Inferior parietal cortex (tissue), 1 donor: Measurements from ENCODE around the gene APOO.
A peak's percentile ranks its signal among the peaks of the same experiment; 100 is the strongest.
"Not testable (repeated sequence)": the region's sequence is repeated elsewhere in the genome, so short reads cannot be mapped to it uniquely, and the experiment has no call there.

Experiments used
- DNase-seq: peaks from one replicate; pipeline ENCODE4 v3.0.0-alpha.2; 2016; ENCODE audit errors: extremely low spot score

The APOO gene

DNA sequence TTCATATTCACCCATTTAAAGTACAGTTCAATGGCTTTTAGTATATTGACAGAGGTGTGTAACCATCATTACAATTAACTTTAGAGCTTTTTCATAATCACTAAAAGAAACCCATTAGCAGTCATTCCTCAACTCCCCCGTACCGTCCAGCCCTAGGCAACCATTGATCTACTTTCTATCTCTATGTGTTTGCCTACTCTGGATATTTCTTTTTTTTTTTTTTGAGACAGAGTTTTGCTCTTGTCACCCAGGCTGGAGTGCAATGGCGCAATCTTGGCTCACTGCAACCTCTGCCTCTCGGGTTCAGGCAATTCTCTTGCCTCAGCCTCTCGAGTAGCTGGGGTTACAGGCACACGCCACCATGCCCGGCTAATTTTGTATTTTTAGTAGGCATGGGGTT, 48.5 kb downstream of the APOO start:
- DNase-seq: not testable (repeated sequence)

DNA sequence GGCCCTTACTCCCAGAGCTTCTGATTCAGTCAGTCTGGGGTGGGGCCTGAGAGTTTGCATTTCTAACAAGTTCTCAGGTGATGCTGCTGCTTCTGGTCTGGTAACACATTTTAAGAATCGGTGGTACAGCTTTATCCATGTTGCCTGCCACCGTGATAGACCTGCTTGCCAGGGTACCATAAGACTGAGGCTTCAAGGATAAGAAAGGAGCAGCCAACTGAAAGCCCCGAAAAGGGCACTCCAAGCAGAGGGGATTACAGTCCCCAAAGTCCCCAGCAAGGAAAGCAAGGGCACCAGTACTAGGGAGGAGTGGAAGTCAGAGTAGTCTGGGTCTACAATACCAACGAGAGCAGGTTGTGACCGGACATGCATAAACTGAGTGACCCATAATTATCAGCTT, 49.8 kb downstream of the APOO start:
- DNase-seq: no peak

DNA sequence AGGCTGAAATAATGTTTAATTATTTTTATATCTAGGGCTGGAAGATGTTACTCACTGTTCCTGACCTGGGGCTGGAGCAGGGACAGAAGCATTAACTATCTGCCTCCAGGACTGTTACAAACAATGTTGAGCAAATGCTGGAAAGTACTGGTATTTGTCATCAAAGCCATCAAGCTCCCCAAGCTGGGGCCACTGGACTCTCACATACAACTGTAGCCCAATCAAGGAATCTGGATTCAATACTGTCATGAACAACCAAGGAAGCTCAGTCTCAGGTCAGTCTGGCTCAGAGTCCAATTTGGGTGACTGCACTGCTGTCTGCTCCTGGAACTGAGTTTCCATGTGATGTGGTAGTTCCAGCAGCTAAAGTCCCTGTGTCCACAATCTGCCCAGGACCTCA, 50.4 kb downstream of the APOO start:
- no peak for DNase-seq

DNA sequence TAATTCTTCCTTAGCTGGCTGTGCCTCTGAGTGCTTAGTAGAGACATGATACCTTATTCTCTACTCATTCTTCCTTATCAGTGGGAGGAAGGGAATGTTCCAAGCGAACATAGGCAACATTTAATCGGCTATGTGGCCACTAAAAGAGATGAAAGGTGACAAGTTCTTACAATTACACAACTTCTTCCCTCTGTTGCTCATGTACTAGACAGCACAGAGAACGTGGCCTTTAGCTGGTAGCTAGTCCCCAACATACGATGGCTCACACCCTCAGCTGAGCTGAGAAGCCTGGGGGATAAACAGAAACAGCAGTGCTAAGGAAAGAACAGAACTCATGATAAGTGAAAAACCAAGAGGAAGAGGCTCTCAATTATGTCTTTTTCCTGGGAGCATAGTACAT, 52.2 kb downstream of the APOO start:
- no peak for DNase-seq

DNA sequence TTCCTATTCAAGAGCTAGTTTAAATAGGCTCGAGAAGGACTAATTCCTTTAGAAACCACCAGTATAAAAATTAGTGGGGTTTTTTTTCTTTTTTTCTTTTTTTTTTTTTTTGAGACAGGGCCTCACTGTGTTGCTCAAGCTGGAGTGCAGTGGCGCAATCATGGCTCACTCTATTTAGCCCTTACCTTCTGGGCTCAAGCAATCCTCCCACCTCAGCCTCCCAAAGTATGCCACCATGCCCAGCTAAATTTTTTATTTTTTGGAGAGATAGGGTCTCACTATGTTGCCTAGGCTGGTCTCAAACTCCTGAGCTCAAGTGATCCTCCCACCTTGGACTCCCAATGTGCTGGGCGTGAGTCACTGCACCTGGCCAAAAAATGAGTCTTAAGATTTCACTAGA, 52.8 kb downstream of the APOO start:
- DNase-seq: no peak

DNA sequence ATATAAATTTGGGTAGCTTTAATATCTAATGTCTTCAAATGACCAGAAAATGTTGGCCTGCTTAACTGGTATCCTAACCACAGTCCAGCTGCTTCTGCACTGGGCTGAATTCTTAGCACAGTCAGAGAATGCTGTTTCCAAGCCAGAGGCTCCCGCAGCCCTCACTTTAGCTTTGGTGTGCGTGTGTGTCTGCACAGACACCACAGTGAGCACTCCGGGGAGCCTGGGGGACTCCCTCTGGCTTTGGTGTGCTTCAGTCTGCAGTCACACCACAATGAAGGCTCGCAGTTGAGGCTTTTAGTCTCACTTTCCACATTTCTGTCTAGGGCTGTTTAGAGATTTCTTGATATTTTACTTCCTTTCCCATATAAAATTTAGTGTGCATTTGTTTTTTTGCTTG, 53.6 kb downstream of the APOO start:
- no peak for DNase-seq

DNA sequence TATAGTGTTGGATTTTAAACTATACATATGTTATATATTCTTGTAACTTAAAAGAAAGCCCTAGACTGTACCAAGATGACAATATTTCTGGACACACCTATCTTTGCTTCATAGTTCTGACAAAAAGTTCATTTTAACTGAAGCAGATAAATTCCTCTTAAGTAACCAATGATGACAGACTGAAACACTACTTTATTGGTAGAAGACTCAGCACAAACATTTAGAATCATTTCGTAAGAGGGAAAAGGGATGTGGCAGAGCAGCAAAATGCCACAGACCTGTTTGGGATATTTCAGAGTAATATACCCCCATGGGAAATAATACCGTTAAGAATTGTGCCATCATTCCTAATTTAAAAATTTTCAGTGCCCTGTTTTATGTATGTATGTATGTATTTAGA, 56.2 kb downstream of the APOO start:
- DNase-seq: no peak

DNA sequence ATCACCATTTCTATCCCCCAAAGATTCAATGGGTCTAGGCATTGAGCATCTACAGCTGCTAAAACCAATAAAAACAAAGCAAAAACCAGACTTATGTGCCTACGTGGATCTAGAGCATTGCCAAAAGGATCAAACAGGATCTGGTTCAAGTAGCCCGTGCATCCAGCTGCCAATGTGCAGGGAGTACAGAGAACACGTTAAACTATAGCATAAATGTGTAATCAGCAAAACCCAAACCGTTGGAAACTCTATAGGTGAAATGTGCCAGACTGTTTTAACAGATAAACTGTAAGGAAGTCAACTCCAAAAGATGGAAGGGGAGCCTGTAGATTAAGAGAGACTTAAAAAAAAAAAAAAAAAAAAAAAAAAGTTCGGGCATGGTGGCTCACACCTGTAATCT, 58.5 kb downstream of the APOO start:
- no peak for DNase-seq

DNA sequence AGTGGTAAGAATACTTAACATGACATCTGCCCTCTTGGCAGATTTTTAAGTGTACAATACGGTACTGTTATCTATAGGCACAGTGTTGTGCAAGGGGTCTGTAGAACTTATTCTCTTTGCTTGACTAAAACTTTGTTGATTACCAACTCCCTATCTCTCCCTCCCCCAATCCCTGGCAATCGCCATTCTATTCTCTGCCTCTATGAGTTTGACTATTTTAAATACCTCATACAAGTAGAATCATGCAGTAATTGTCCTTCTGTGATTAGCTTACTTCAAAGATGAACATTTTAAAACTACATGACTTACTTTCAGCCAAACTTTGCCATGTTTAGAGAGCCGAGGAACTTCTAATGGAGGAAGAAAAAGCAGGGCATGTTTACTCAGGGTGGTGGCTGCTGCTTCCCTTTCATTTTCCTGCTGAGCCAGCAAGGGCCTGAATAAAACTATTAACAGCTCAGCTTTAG, 62.4 kb downstream of the APOO start:
- DNase-seq: no peak

DNA sequence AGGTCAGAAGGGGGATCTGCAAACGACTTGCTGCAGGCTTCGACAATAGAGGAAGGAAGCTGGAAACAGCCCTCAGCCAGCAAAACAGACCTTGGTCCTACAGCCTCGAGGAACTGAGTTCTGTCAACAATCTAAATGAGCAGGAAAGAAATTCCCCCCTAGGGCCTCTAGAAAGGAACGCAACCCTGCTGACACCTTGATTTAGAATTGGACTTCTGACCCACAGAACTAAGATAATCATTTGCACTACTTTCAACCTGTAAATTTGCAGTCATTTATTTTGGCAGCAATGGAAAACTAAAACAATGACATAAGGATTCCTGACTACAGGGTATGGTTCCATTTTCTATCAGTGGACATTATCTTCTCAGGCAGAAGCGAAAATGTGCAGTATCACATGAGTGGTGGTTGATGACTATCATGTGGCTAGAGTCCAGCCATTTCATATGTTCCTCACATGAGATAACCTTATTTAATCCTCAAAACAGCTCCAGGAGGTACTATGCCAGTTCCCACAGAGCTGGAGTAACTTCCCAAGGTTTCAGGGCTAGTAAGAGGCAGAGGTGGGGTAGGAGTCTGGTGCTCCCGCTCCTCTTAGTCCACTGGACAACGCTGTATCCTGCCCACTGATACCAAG, 63.1 kb downstream of the APOO start:
- DNase-seq: no peak

DNA sequence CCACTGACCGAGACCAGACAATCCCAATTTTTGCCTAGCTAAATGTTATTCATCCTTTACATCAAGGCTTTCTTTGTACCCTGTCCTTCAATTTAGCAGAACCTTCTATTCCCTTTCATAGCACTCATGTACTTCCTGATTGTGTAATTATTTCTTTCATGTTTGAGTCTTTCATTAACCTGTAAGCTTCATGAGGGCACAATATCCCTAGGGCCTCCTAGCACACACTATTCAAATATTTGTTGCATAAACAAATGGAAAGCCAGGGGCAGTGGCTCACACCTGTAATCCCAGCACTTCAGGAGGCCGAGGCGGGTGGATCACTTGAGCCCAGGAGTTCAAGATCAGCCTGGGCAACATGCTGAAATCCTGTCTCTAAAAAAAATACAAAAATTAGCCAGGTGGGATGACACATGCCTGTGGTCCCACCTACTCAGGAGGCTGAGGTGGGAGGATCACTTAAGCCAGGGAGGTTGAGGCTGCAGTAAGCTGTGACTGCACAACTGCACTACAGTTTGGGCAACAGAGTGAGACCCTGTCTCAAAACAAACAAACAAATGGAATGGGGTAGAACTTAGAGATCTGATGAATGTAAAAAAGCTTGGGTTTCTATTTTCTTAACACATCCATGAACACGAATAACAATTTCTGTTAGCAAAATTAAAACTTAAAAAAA, 65.8 kb downstream of the APOO start:
- no peak for DNase-seq

DNA sequence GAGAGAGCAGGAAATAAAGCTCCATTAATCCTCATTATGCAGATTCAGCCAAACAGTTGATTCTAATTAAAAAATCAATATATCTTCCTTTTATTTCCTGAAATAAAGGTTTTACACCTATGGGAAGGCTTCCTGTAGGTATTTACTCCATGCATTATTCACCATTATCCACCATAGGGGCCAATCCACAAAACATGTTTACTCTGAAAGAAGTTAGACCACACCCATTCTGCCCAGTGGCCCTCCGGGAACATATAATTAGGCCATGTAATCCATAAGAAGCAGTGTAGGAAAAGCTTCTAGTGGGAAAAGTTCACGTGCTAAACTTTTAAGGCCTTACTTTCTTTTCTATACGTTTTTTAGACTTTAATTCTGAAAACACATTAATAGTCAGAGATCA, 67.1 kb downstream of the APOO start:
- no peak for DNase-seq

DNA sequence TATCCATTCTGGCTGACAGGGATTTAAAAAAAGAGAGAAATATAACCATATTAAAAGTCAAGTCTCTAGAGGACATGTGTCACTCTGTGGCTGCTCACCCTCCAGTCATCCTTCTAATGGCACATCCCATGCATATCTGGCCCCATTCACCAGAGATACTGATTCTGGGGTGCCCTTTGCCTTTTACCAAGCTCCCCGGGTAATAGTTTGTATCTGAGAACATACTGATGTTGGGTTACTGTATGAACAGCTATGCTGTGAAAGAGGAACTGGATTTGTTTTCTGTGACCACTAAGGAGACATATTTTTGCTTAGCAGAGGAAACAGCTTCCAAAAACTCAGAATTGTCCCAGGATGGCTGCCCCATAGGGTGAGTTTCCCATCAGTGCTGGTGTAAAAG, 68.8 kb downstream of the APOO start:
- no peak for DNase-seq

DNA sequence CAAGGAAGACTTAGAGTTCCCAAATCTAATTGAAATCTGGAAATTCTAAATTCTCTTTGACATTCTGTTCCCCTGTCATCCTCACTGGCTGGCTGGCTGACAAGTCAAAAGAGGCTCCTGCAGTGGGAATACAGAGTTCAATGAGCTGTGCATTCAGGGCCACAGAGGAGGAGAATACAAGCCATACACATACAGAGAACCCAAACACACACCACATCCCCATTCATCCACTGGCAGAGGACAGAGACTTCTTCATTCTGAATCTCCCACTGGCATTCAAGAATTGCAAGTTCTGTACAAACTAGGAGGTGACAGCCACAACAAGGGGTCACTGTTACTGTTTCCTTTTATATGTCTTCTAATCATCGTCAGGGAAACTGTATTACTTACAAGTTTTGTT, 75.0 kb downstream of the APOO start:
- DNase-seq: no peak

DNA sequence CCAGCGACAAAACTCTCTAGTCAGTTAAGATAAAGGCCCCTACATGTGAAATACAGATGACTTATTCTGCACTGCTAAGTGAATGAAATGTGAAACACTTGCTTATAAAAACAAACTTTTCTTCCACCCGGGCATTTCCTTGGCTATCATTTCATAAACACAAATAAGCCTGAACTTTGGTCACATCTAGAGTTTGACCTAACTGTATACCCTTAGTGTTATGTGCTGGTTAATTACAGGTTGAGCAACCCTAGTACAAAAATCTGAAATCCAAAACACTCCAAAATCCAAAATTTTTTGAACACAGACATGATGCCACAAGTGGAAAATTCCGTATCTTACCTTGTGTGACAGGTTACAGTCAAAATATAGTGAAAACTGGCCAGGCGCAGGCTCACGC, 78.9 kb downstream of the APOO start:
- no peak for DNase-seq

DNA sequence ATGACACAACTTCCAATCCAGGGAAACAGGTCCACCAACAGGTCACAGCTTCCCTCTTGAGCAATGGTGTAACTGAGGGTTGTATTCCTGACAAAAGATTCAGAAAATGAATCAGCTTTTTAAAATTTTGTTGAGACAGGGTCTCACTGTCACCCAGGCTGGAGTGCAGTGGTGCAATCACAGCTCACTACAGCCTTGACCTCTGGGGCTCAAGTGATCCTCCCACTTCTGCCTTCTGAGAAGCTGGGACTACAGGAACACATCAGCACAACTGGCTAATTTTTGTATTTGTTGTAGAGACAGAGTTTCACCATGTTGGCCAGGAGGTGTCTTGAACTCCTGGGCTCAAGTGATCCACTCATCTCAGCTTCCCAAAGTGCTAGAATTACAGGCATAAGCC, 81.1 kb downstream of the APOO start:
- no peak for DNase-seq

DNA sequence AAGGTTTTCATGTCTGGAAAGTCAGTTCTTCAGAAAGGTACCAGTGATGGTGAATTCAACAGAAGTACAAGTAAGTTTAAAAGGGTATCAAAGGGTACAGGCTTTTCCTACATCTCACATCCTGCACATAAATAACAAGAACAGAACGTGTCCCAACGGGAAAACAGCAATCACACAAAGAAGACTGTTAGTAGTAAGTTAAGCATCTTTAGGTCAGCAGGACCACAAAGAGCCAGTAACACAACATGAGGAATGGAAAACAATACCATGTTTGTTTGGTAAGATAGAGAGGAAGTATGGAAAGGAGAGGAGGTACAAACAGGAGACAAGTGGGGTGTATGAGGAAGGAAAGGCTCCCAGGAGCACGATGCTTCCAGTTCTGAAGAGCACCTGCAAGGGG, 81.5 kb downstream of the APOO start:
- no peak for DNase-seq

DNA sequence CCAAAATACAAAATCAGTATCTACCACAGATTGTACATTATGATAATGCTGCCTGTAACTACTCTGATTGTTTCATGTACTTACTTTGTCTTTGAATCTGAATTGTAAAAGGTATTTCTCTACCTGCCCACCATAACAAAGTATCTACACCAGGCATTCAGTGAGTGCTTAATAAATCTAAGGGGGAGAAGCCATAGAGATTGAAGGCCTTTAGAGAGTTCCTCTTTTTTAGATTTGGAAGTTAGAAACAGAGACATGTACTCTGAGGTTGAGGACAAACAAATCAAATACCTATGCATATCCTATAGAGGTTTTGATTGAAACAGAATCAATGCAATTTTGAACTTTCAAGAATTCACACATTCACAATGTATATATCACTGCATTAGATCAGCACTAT, 82.1 kb downstream of the APOO start:
- no peak for DNase-seq

DNA sequence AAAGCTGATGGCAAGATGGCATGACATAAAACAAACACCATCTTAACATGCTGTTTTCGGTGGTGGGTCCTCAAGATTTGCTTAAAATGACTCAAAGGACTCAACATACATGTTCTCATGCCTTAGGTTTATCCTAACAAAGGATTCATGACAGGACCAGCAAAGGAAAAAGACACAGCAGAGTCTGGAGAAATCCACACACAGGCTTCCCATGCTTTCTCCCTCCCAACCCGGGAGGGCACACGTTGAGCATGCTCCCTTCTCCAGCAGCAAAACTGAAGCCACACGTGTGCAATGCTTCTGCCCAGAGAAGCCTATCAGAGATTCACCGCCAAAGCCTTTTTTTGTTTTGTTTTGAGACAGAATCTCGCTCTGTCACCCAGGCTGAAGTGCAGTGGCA, 84.9 kb downstream of the APOO start:
- DNase-seq: no peak

DNA sequence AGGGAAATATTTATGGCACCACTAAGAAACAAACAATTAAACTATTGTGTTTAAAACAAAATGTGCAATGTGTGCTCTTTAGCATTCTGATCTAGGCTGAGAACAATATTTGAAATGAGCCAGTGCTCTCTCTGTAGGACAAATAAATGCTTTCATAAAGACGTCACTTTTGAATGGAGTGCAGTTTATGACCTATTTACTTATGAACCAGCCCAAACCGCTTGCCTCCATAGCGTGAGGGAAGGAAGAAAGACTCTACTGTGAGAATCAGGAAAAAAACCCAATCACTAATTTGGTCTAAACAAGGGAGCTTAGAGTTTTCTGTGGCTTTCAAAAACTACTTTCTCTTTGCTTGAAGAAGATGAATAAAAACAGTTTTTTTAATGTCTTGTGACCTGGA, 85.3 kb downstream of the APOO start:
- DNase-seq: peak; percentile 34

DNA sequence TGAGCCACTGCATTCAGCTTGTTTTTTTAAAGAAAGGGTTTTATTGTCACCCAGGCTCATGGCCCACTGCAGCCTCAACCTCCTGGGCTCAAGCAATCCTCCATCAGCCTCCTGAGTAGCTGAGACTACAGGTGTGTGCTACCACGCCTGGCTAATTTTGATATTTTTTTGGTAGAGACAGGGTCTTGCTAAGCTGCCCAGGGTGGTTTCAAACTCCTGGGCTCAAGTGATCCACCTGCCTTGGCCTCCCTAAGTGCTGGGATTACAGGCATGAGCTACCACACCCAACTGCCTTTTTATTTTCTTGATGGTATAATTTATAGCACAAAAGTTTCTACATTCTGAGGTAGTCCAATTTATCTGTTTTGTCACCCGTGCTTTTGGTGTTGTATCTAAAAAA, 85.9 kb downstream of the APOO start:
- no peak for DNase-seq

DNA sequence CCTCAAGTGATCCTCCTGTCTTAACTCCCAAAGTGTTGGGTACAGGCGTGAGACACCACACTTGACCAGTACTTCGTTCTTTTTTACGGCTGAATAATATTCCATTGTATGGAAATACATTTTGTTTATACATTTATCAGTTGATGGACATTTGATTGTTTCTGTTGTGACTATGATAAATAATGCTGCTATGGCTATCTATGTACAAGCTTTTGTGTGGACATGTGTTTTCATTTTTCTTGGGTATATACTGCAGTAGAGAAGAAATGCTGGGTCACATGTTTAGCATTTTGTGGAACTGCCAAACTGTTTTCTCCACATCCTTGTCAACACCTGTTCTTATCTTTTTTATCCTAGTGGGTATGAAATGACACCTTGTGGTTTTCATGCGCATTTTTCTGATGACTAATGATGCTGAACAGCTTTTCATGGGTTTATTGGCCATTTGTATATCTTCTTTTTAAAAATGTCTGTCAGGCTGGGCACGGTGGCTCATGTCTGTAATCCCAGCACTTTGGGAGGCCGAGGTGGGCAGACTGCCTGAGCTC, 87.4 kb downstream of the APOO start:
- DNase-seq: no peak

DNA sequence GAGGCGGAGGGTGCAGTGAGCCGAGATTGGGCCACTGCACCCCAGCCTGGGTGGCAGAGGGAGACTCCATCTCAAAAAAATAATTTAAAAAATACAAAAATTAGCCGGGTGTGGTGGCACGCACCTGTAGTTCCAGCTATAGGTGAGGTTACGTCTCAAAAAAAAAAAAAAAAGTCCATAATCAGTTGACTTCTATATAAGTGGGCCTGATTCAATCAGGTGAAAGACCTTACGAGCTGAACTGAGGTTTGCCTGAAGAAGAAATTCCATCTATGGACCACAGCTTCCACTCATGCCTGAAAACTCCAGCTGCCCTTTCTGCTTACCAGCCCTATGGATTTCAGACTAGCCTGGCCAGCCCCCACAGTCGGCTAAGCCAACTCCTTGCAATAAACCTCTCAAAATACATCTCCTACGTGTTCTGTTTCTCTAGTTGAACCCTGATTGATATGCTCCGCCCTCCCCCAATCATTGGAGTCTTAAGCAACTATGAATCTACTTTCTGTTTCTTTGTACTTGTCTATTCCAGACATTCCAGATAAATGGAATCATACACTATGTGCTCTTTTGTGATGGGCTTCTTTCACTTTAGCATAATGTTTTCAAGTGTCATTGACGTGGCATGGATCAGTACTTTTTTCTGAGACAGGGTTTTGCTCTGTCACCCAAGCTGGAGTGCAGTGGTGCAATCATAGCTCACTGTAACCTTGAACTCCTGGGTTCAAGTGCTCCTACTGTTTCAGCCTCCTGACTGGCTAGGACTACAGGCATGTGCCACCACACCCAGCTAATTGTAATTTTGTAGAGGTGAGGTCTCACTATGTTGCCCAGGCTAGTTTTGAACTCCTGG, 88.1 kb downstream of the APOO start:
- no peak for DNase-seq
